Smooth muscle cell (in vitro differentiated cells): Measurements from ENCODE around the gene PIEZO2. TPM values are rescaled to one million over a fixed set of nuclear protein-coding genes. Genes with fewer than 3 reads are reported as not detected.

Experiments used
- DNase-seq: peaks from one replicate; lab custom pipeline; 2025; ENCODE audit not compliant: unreplicated experiment; lab: John Stamatoyannopoulos, UW
- H2AFZ ChIP-seq: fragments of 200-600 bp; sonication (generic); 2 replicates; pipeline ENCODE4 v1.6.0; 2016; ENCODE audit warnings: antibody characterized with exemption, low read depth, mild to moderate bottlenecking
- H3F3A ChIP-seq: fragments of 200-600 bp; sonication (generic); 2 replicates; pipeline ENCODE4 v1.6.0; 2017; ENCODE audit warnings: antibody characterized with exemption, low read depth
- H3K27ac ChIP-seq: fragments of 200-600 bp; sonication (generic); 2 replicates; pipeline ENCODE4 v1.5.1; 2016; ENCODE audit warnings: low read depth, mild to moderate bottlenecking
- H3K27me3 ChIP-seq: fragments of 200-600 bp; sonication (generic); 2 replicates; pipeline ENCODE4 v1.6.1; 2016; ENCODE audit warnings: low read depth, mild to moderate bottlenecking
- H3K36me3 ChIP-seq: fragments of 200-600 bp; sonication (generic); 2 replicates; pipeline ENCODE4 v1.5.1; 2016; ENCODE audit warnings: low read depth
- H3K4me1 ChIP-seq: fragments of 200-600 bp; sonication (generic); 2 replicates; pipeline ENCODE4 v1.5.1; 2016; ENCODE audit warnings: low read depth
- H3K4me2 ChIP-seq: fragments of 200-600 bp; sonication (generic); 2 replicates; pipeline ENCODE4 v1.6.0; 2016; ENCODE audit warnings: mild to moderate bottlenecking
- H3K4me3 ChIP-seq: fragments of 200-600 bp; sonication (generic); 2 replicates; pipeline ENCODE4 v1.5.1; 2016; ENCODE audit warnings: mild to moderate bottlenecking
- H3K79me2 ChIP-seq: fragments of 200-600 bp; sonication (generic); 2 replicates; pipeline ENCODE4 v1.6.0; 2016; ENCODE audit warnings: low read depth, mild to moderate bottlenecking
- H3K9ac ChIP-seq: fragments of 200-600 bp; sonication (generic); 2 replicates; pipeline ENCODE4 v1.6.0; 2016; ENCODE audit warnings: low read depth
- H3K9me3 ChIP-seq: fragments of 200-600 bp; sonication (generic); replicated peaks from 2 replicates; pipeline ENCODE4 v1.5.1; 2016; ENCODE audit warnings: low read depth
- H4K20me1 ChIP-seq: fragments of 200-600 bp; sonication (generic); 2 replicates; pipeline ENCODE4 v1.6.0; 2016; ENCODE audit warnings: low read depth
- CTCF ChIP-seq: fragments of 200-600 bp; sonication (generic); IDR thresholded peaks from 2 replicates; pipeline ENCODE4 v1.5.1; 2017; ENCODE audit warnings: borderline replicate concordance, mild to moderate bottlenecking, antibody characterized with exemption; ENCODE audit not compliant: insufficient read depth, poor library complexity, severe bottlenecking
- WGBS: methylation state at CpG from one replicate; pipeline ENCODE4 v1.1.7; 2016; ENCODE audit warnings: low lambda C conversion rate; 5-methylcytosine and 5-hydroxymethylcytosine counted together
- polyA plus RNA-seq: library from polyadenylated mRNA; unstranded; fragments of >200 nt; fragmentation: Nextera tagmentation; extraction: Ambion mirVana; gene quantifications from 2 replicates; pipeline ENCODE4 v1.2.1, GENCODE V29; 2016
- total RNA-seq: library from RNA; depleted of rRNA; stranded (reverse); fragments of >200 nt; gene quantifications from 2 replicates; pipeline ENCODE4 v1.2.3, GENCODE V29; 2014

Gene PIEZO2
- total and polyA plus RNA-seq, 2 experiments from 2014 or later = 1.3 to 4.7 TPM

- Histone ChIP-seq H3K27ac (no peak overlapping the region), H3K4me3 (no peak overlapping the region), H3K4me1 (peaks cover 5% of the 10 kb centered on the region), H3K4me2 (no peak overlapping the region), H3K79me2 (no peaks in the 10 kb centered on the region), H4K20me1 (no peaks in the 10 kb centered on the region), H3K9me3 (no peaks in the 10 kb centered on the region), H3F3A (no peaks in the 10 kb centered on the region), H2AFZ (no peak overlapping the region), H3K36me3 (no peaks in the 10 kb centered on the region), H3K27me3 (peaks cover 1% of the 10 kb centered on the region), H3K9ac (no peak overlapping the region)
- 96% methylated on average over 8 of the region's 8 CpGs for WGBS
- TF ChIP-seq CTCF = no peak
- no peak for DNase-seq
These were observed 127.9 kb downstream of the PIEZO2 start for GRCh38 chr18:11021477-11021876.

GRCh38 chr18:11020877-11021414 lies 128.4 kb downstream of the PIEZO2 start:
- H3K79me2 ChIP-seq = no peaks in the 10 kb centered on the region
- H3K9ac ChIP-seq = no peak overlapping the region
- H3K4me1 ChIP-seq = peaks cover 11% of the 10 kb centered on the region
- TF ChIP-seq CTCF = no peak
- no peak overlapping the region for H3K4me3 ChIP-seq
- DNase-seq = no peak
- H3K4me2 ChIP-seq = no peak overlapping the region
- no peaks in the 10 kb centered on the region for H4K20me1 ChIP-seq
- H3K9me3 ChIP-seq = no peaks in the 10 kb centered on the region
- H2AFZ ChIP-seq = no peak overlapping the region
- H3K27ac ChIP-seq = no peak overlapping the region
- peaks cover 4% of the 10 kb centered on the region for H3K27me3 ChIP-seq
- WGBS = 61% methylated on average over 6 of the region's 6 CpGs
- no peaks in the 10 kb centered on the region for H3F3A ChIP-seq
- H3K36me3 ChIP-seq = no peaks in the 10 kb centered on the region

GRCh38 chr18:11020161-11020853 lies 129.1 kb downstream of the PIEZO2 start:
- H3K27ac ChIP-seq = no peak overlapping the region
- no peak overlapping the region for H3K9ac ChIP-seq
- WGBS = 55% methylated on average over 2 of the region's 2 CpGs
- no peaks in the 10 kb centered on the region for H3F3A ChIP-seq
- H3K79me2 ChIP-seq = no peaks in the 10 kb centered on the region
- TF ChIP-seq CTCF = no peak
- H4K20me1 ChIP-seq = no peaks in the 10 kb centered on the region
- H3K4me1 ChIP-seq = peaks cover 15% of the 10 kb centered on the region
- DNase-seq = no peak
- H3K36me3 ChIP-seq = no peaks in the 10 kb centered on the region
- H3K4me3 ChIP-seq = no peak overlapping the region
- H3K4me2 ChIP-seq = no peak overlapping the region
- no peak overlapping the region for H2AFZ ChIP-seq
- H3K9me3 ChIP-seq = no peaks in the 10 kb centered on the region
- peaks cover 9% of the 10 kb centered on the region for H3K27me3 ChIP-seq
